HG03342 (cell line): ENCODE measurements around the gene ADAMTS10.
"Not testable (repeated sequence)": the region's sequence is repeated elsewhere in the genome, so short reads cannot be mapped to it uniquely, and the experiment has no call there.

Experiments used
- ATAC-seq: cut with Tn5 transposase; IDR thresholded peaks from one replicate; pipeline ENCODE4 v1.9.1; 2021; ENCODE audit warnings: mild to moderate bottlenecking, moderate library complexity; ENCODE audit not compliant: unreplicated experiment

The ADAMTS10 gene

GRCh38 chr19:8596168-8596567 is 14.3 kb downstream of the ADAMTS10 start:
- no peak for ATAC-seq

GRCh38 chr19:8595651-8596050 is 14.9 kb downstream of the ADAMTS10 start:
- no peak for ATAC-seq

- no peak for ATAC-seq
These were observed 16.6 kb downstream of the ADAMTS10 start for GRCh38 chr19:8593931-8594330.

- no peak for ATAC-seq
These were observed 18.1 kb downstream of the ADAMTS10 start for GRCh38 chr19:8592231-8593009.

GRCh38 chr19:8589177-8589714 is 21.3 kb downstream of the ADAMTS10 start:
- ATAC-seq: no peak

- no peak for ATAC-seq
These were observed 24.4 kb downstream of the ADAMTS10 start for GRCh38 chr19:8585894-8586750.

- no peak for ATAC-seq
These were observed 25.3 kb downstream of the ADAMTS10 start for GRCh38 chr19:8584965-8585893.

GRCh38 chr19:8580710-8581281 is 29.7 kb downstream of the ADAMTS10 start:
- ATAC-seq: no peak

- ATAC-seq: no peak
These were observed 31.8 kb downstream of the ADAMTS10 start for GRCh38 chr19:8578642-8579265.

- no peak for ATAC-seq
These were observed 32.8 kb downstream of the ADAMTS10 start for GRCh38 chr19:8577741-8578140.

- ATAC-seq: no peak
These were observed 33.3 kb downstream of the ADAMTS10 start, which contains the start of gene MYO1F for GRCh38 chr19:8577247-8577646. Gene MYO1F, minus strand, starts transcription at chr19:8577442. Its CDS starts 133 bp downstream, at chr19:8577309.

GRCh38 chr19:8576273-8576993 is 34.1 kb downstream of the ADAMTS10 start:
- no peak for ATAC-seq

GRCh38 chr19:8575467-8575997 is 35.0 kb downstream of the ADAMTS10 start:
- no peak for ATAC-seq

GRCh38 chr19:8574619-8574922 is 35.9 kb downstream of the ADAMTS10 start:
- not testable (repeated sequence) for ATAC-seq

- no peak for ATAC-seq
These were observed 37.2 kb downstream of the ADAMTS10 start for GRCh38 chr19:8573316-8573715.

GRCh38 chr19:8571006-8571411 is 39.5 kb downstream of the ADAMTS10 start:
- no peak for ATAC-seq

- ATAC-seq: peak; percentile 81
These were observed 41.3 kb downstream of the ADAMTS10 start for GRCh38 chr19:8569066-8569771.

- no peak for ATAC-seq
These were observed 42.9 kb downstream of the ADAMTS10 start for GRCh38 chr19:8567522-8568172.
